ENCODE data around the gene PPP4R3B.
"Not testable (repeated sequence)": the region's sequence is repeated elsewhere in the genome, so short reads cannot be mapped to it uniquely, and the experiment has no call there.

DNA sequence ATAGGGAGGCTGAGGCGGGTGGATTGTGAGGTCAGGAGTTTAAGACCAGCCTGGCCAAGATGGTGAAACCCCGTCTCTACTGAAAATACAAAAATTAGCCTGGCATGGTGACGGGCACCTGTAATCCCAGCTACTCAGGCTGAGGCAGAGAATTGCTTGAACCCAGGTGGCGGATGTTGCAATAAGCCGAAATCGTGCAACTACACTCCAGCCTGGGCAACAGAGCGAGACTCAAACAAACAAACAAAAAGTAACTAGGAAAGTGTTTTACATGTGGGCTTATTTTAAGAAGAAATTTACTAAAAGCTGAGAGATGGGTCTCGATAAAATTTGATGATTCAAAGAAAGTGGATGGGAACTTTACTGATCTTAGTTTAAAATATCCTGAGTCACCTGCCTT, 69.7 kb downstream of the PPP4R3B start:
- TF ChIP-seq POLR2A (IDR thresholded peaks at IDR 0.05; ENCODE audit: low read length); GATA1 (IDR thresholded peaks at IDR 0.05; ENCODE audit: low read depth, low read length): not testable (repeated sequence)
